ENCODE measurements around the gene ZNF106.

The ZNF106 gene

GRCh38 chr15:42364529-42364928, 126.4 kb downstream of the ZNF106 start:
- DNase-seq: no peak

- no peak for DNase-seq
These were observed 127.0 kb downstream of the ZNF106 start for GRCh38 chr15:42363942-42364341.

- DNase-seq: no peak
These were observed 127.5 kb downstream of the ZNF106 start for GRCh38 chr15:42363487-42363886.

All from NK-92 treated with Interleukin-12 subunit alpha and Interleukin-12 subunit beta, amount 100 ng/mL, for 24 hours (cell line).